GM12874 (cell line): Measurements from ENCODE around the gene RBM10.

Experiments
- CTCF ChIP-seq: IDR thresholded peaks from 2 replicates; pipeline ENCODE4 v1.5.1; 2011; ENCODE audit warnings: low read depth, mild to moderate bottlenecking, control low read depth, low read length, moderate library complexity; ENCODE audit not compliant: insufficient read depth

The RBM10 gene

GRCh38 chrX:47217121-47217851 is 72.3 kb downstream of the RBM10 start:
- TF ChIP-seq CTCF = no peak

- no peak for TF ChIP-seq CTCF
These were observed 72.8 kb downstream of the RBM10 start for GRCh38 chrX:47217852-47218279.

GRCh38 chrX:47218280-47218919 is 73.4 kb downstream of the RBM10 start, which contains the start of gene CDK16:
Gene CDK16, plus strand, starts transcription at chrX:47218681. Its CDS starts 4,877 bp downstream, at chrX:47223558.
- TF ChIP-seq CTCF = no peak

- TF ChIP-seq CTCF = no peak
These were observed 74.1 kb downstream of the RBM10 start for GRCh38 chrX:47218920-47219815.

- no peak for TF ChIP-seq CTCF
These were observed 76.7 kb downstream of the RBM10 start for GRCh38 chrX:47221756-47222155.

GRCh38 chrX:47222751-47223350 is 77.8 kb downstream of the RBM10 start:
- TF ChIP-seq CTCF = no peak
